ENCODE data around the gene LTC4S.

DNA sequence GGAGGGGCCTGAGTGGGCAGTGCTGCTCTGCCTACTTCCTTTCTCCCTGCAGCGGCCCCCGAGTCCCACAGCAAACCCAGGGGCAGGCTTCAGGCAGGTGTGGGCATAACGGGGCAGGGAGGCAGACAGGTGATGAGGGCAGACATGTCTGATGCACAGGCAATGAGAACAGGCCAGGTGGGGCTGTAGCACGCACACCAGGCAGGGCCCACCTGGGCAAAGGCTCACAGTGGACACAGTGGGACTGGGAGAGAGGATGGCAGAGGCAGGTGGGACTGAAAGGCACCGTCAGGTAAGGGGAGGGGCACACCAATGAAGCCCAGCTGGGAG is 5.8 kb downstream of the LTC4S start:
- TF ChIP-seq CTCF (IDR thresholded peaks at IDR 0.05; ENCODE audit: borderline replicate concordance, extremely low read depth, low read length, poor library complexity, severe bottlenecking): no peak
- TF ChIP-seq EZH2 (IDR thresholded peaks at IDR 0.05; ENCODE audit: borderline replicate concordance, low read depth, low read length, severe bottlenecking): no peak
